SK-N-SH treated with all-trans-retinoic acid at 6 μM for 48 hours (cell line): ENCODE data around the gene TPCN1.

Source experiments
- ATAC-seq: fragments of 200-7000 bp; cut with Tn5 transposase; 3 replicates; pipeline ENCODE4 v1.9.1; 2020; ENCODE audit warnings: mild to moderate bottlenecking, moderate library complexity
- ARNTL ChIP-seq: fragments of 450-650 bp; formaldehyde crosslinking; IDR thresholded peaks from 2 replicates; pipeline ENCODE4 v1.5.0; 2020; ENCODE audit warnings: low read depth, mild to moderate bottlenecking, moderate library complexity, borderline replicate concordance
- CSDC2 ChIP-seq: fragments of 250-450 bp; sonication (Bioruptor Pico); IDR thresholded peaks from 2 replicates; pipeline ENCODE4 v1.5.0; 2020; ENCODE audit warnings: mild to moderate bottlenecking, moderate library complexity
- CSRNP3 ChIP-seq: fragments of 250-450 bp; sonication (Bioruptor Pico); IDR thresholded peaks from 2 replicates; pipeline ENCODE4 v1.5.1; 2021; ENCODE audit warnings: mild to moderate bottlenecking, moderate library complexity
- ESRRG ChIP-seq: fragments of 250-450 bp; sonication (Bioruptor Pico); IDR thresholded peaks from 2 replicates; pipeline ENCODE4 v1.6.1; 2021; ENCODE audit warnings: mild to moderate bottlenecking
- GLIS3 ChIP-seq: fragments of 250-450 bp; sonication (Bioruptor Pico); IDR thresholded peaks from 2 replicates; pipeline ENCODE4 v1.5.0; 2020; ENCODE audit warnings: mild to moderate bottlenecking, moderate library complexity
- ISL1 ChIP-seq: fragments of 250-450 bp; sonication (Bioruptor Pico); IDR thresholded peaks from 2 replicates; pipeline ENCODE4 v2.1.2; 2022; ENCODE audit warnings: mild to moderate bottlenecking, moderate library complexity
- OSR1 ChIP-seq: fragments of 250-450 bp; sonication (Bioruptor Pico); IDR thresholded peaks from 2 replicates; pipeline ENCODE4 v1.8.0; 2022; ENCODE audit warnings: moderate library complexity, mild to moderate bottlenecking, inconsistent platforms
- PATZ1 ChIP-seq: fragments of 250-450 bp; sonication (Bioruptor Pico); IDR thresholded peaks from 2 replicates; pipeline ENCODE4 v1.8.0; 2020; ENCODE audit warnings: mild to moderate bottlenecking, moderate library complexity, borderline replicate concordance
- POU6F1 ChIP-seq: fragments of 250-450 bp; sonication (Bioruptor Pico); IDR thresholded peaks from 2 replicates; pipeline ENCODE4 v1.8.0; 2021; ENCODE audit warnings: low read depth, mild to moderate bottlenecking, moderate library complexity, borderline replicate concordance
- PPARA ChIP-seq: fragments of 250-450 bp; sonication (Bioruptor Pico); IDR thresholded peaks from 2 replicates; pipeline ENCODE4 v1.5.0; 2020; ENCODE audit warnings: mild to moderate bottlenecking, borderline replicate concordance
- RARB ChIP-seq: fragments of 250-450 bp; sonication (Bioruptor Pico); IDR thresholded peaks from 2 replicates; pipeline ENCODE4 v1.8.0; 2021; ENCODE audit warnings: mild to moderate bottlenecking, moderate library complexity
- SNAI2 ChIP-seq: fragments of 250-450 bp; sonication (Bioruptor Pico); IDR thresholded peaks from 2 replicates; pipeline ENCODE4 v1.5.0; 2020; ENCODE audit warnings: mild to moderate bottlenecking, moderate library complexity
- TCF4 ChIP-seq: fragments of 250-450 bp; sonication (Bioruptor Pico); IDR thresholded peaks from 2 replicates; pipeline ENCODE4 v1.8.0; 2021; ENCODE audit warnings: mild to moderate bottlenecking, moderate library complexity, borderline replicate concordance
- TOX ChIP-seq: fragments of 250-450 bp; sonication (Bioruptor Pico); IDR thresholded peaks from 2 replicates; pipeline ENCODE4 v1.8.0; 2021; ENCODE audit warnings: mild to moderate bottlenecking, moderate library complexity, borderline replicate concordance
- TSHZ2 ChIP-seq: fragments of 250-450 bp; sonication (Bioruptor Pico); IDR thresholded peaks from 2 replicates; pipeline ENCODE4 v1.5.0; 2020; ENCODE audit warnings: mild to moderate bottlenecking, moderate library complexity
- ZC3H10 ChIP-seq: fragments of 250-450 bp; sonication (Bioruptor Pico); IDR thresholded peaks from 2 replicates; pipeline ENCODE4 v1.5.1; 2021; ENCODE audit warnings: mild to moderate bottlenecking, moderate library complexity
- ZFP3 ChIP-seq: fragments of 250-450 bp; sonication (Bioruptor Pico); IDR thresholded peaks from 2 replicates; pipeline ENCODE4 v1.5.0; 2020; ENCODE audit warnings: mild to moderate bottlenecking, moderate library complexity
- ZFP30 ChIP-seq: fragments of 450-650 bp; formaldehyde crosslinking; IDR thresholded peaks from 2 replicates; pipeline ENCODE4 v1.5.0; 2022; ENCODE audit warnings: mild to moderate bottlenecking, moderate library complexity
- ZNF565 ChIP-seq: fragments of 450-650 bp; formaldehyde crosslinking; conservative IDR thresholded peaks from 2 replicates; pipeline ENCODE4 v1.5.0; 2020; ENCODE audit warnings: low read depth, mild to moderate bottlenecking, moderate library complexity
- ZNF70 ChIP-seq: fragments of 450-650 bp; formaldehyde crosslinking; IDR thresholded peaks from 2 replicates; pipeline ENCODE4 v1.5.0; 2020; ENCODE audit warnings: mild to moderate bottlenecking, moderate library complexity

TPCN1 gene

GRCh38 chr12:113297621-113298471 lies 76.6 kb downstream of the TPCN1 start:
- no peak for ATAC-seq
- TF ChIP-seq CSRNP3 (CRISPR knock-in tag) (no peak), ZNF565 (CRISPR knock-in tag) (no peak), TOX (no peak), PATZ1 (CRISPR knock-in tag) (no peak), TCF4 (CRISPR knock-in tag) (no peak), PPARA (CRISPR knock-in tag) (no peak), RARB (CRISPR knock-in tag) (no peak), ZFP30 (CRISPR knock-in tag) (no peak), TSHZ2 (CRISPR knock-in tag) (no peak), OSR1 (CRISPR knock-in tag) (no peak), ZNF70 (CRISPR knock-in tag) (no peak), SNAI2 (no peak), GLIS3 (no peak), ARNTL (CRISPR knock-in tag) (no peak), ZC3H10 (CRISPR knock-in tag) (no peak), ISL1 (CRISPR knock-in tag) (no peak), ESRRG (CRISPR knock-in tag) (no peak), CSDC2 (CRISPR knock-in tag) (no peak)

GRCh38 chr12:113298472-113298817 lies 77.2 kb downstream of the TPCN1 start:
- no peak for ATAC-seq
- TF ChIP-seq ZFP30 (CRISPR knock-in tag) (no peak), CSRNP3 (CRISPR knock-in tag) (no peak), ZFP3 (CRISPR knock-in tag) (no peak), TOX (no peak), PPARA (CRISPR knock-in tag) (no peak), ZNF70 (CRISPR knock-in tag) (no peak), ISL1 (CRISPR knock-in tag) (no peak), ESRRG (CRISPR knock-in tag) (no peak), SNAI2 (no peak), ZNF565 (CRISPR knock-in tag) (no peak), OSR1 (CRISPR knock-in tag) (no peak), ZC3H10 (CRISPR knock-in tag) (no peak), ARNTL (CRISPR knock-in tag) (no peak), TCF4 (CRISPR knock-in tag) (no peak), TSHZ2 (CRISPR knock-in tag) (no peak), POU6F1 (CRISPR knock-in tag) (no peak)
